HepG2 (cell line): ENCODE measurements around the gene ISCU. TPM values are rescaled to one million over a fixed set of nuclear protein-coding genes. Genes with fewer than 3 reads are reported as not detected.

Experiments
- ATAC-seq: fragments of 200-7000 bp; cut with Tn5 transposase; 3 replicates; pipeline ENCODE4 v1.9.1; 2020; ENCODE audit warnings: mild to moderate bottlenecking, moderate library complexity
- BruUV-seq: library from RNA; stranded (reverse); fragments of 400-500 nt; replicated peaks from 2 replicates; lab custom pipeline; 2021; lab: Mats Ljungman, UMichigan
- CTCF ChIA-PET: fragments of 300-600 bp; formaldehyde crosslinking; extraction: SDS; loops from one replicate; lab custom pipeline; 2021; ENCODE audit warnings: low total read pairs, inconsistent platforms, low intra/inter-chr PET ratio; lab: Yijun Ruan, JAX
- POLR2A ChIA-PET: fragments of 350-600 bp; sonication (Branson Sonifier 250); formaldehyde crosslinking; loops from one replicate; lab custom pipeline; 2020; ENCODE audit warnings: antibody characterized with exemption, inconsistent platforms; lab: Yijun Ruan, JAX
- DNase-seq: peaks from one replicate; pipeline ENCODE4 v3.0.0-alpha.2; 2015; ENCODE audit warnings: low spot score
- FAIRE-seq: peaks from 3 replicates; lab custom pipeline; 2011; peaks lifted over from hg19 to GRCh38; lab: Jason Lieb, UNC
- H2AFZ ChIP-seq: one replicate; pipeline ENCODE4 v1.6.1; 2011; ENCODE audit warnings: low read length, inconsistent platforms
- H3K27ac ChIP-seq: fragments of 300-600 bp; 3 replicates; pipeline ENCODE4 v1.8.0; 2011; ENCODE audit warnings: mixed run types, mild to moderate bottlenecking, mixed read lengths, low read length, inconsistent platforms; ENCODE audit not compliant: insufficient read depth; ENCODE audit errors: extremely low read length
- H3K27me3 ChIP-seq, 2 experiments: fragments of 200-600 bp in 1 of 2; 2 replicates in 1 of 2; 3 replicates in 1 of 2; pipeline versions ENCODE4 v1.6.0 to v1.8.0; 2011; ENCODE audit warnings: low read length in 2 of 2, mild to moderate bottlenecking in 2 of 2, moderate library complexity in 2 of 2, inconsistent platforms in 1 of 2; ENCODE audit not compliant: insufficient read depth in 2 of 2, control insufficient read depth in 1 of 2
- H3K36me3 ChIP-seq, 2 experiments: fragments of 200-600 bp in 1 of 2; replicated peaks in 1 of 2; 2 replicates in 1 of 2; 3 replicates in 1 of 2; pipeline versions ENCODE4 v1.5.1 to v1.8.0; 2011; ENCODE audit warnings: low read length in 2 of 2, inconsistent platforms in 1 of 2; ENCODE audit not compliant: insufficient read depth in 2 of 2, control insufficient read depth in 1 of 2
- H3K4me1 ChIP-seq: 2 replicates; pipeline ENCODE4 v1.5.1; 2012; ENCODE audit warnings: low read length, inconsistent platforms; ENCODE audit not compliant: insufficient read depth
- H3K4me2 ChIP-seq: 2 replicates; pipeline ENCODE4 v1.6.0; 2011; ENCODE audit warnings: low read depth, low read length, inconsistent platforms
- H3K4me3 ChIP-seq, 3 experiments: fragments of 200-600 bp in 1 of 3; sonication (generic), shearing (Covaris generic) in 1 of 3; replicated peaks in 1 of 3; 2 replicates each; pipeline ENCODE4 v1.5.1; 2011 to 2016; ENCODE audit warnings: low read length in 3 of 3, inconsistent platforms in 2 of 3, low read depth in 2 of 3, mild to moderate bottlenecking in 2 of 3, control low read depth in 1 of 3, mixed read lengths in 1 of 3; ENCODE audit not compliant: insufficient read depth in 1 of 3
- H3K79me2 ChIP-seq: one replicate; pipeline ENCODE4 v1.6.1; 2011; ENCODE audit warnings: low read length, inconsistent platforms; ENCODE audit not compliant: insufficient read depth
- H3K9ac ChIP-seq: 2 replicates; pipeline ENCODE4 v1.6.0; 2011; ENCODE audit warnings: mild to moderate bottlenecking, low read depth, low read length, inconsistent platforms; ENCODE audit not compliant: insufficient read depth
- H3K9me3 ChIP-seq: 2 replicates; pipeline ENCODE4 v1.5.1; 2012; ENCODE audit warnings: mild to moderate bottlenecking, low read length
- H4K20me1 ChIP-seq: 2 replicates; pipeline ENCODE4 v1.6.0; 2011; ENCODE audit warnings: inconsistent platforms, mild to moderate bottlenecking, low read length, moderate library complexity; ENCODE audit not compliant: insufficient read depth
- AGO2 ChIP-seq: fragments of 200-400 bp; formaldehyde crosslinking; optimal IDR thresholded peaks from 2 replicates; pipeline ENCODE3; 2017; ENCODE audit warnings: mild to moderate bottlenecking, low read depth, low read length, moderate library complexity
- ARNT2 ChIP-seq: sonication (generic); formaldehyde crosslinking; IDR thresholded peaks from 2 replicates; pipeline ENCODE4 v1.8.0; 2022; ENCODE audit warnings: mild to moderate bottlenecking, low read depth, missing genetic modification reagents, moderate library complexity
- GRHL1 ChIP-seq: sonication (generic); formaldehyde crosslinking; conservative IDR thresholded peaks from 2 replicates; pipeline ENCODE4 v1.8.0; 2022; ENCODE audit warnings: missing genetic modification reagents
- SMAD9 ChIP-seq: sonication (generic); formaldehyde crosslinking; IDR thresholded peaks from 2 replicates; pipeline ENCODE4 v1.5.1; 2020; ENCODE audit warnings: mild to moderate bottlenecking, missing genetic modification reagents
- SNAI1 ChIP-seq: sonication (generic); formaldehyde crosslinking; IDR thresholded peaks from 2 replicates; pipeline ENCODE4 v1.5.0; 2020; ENCODE audit warnings: mild to moderate bottlenecking, missing genetic modification reagents, borderline replicate concordance
- U2AF1 ChIP-seq: fragments of 200-400 bp; formaldehyde crosslinking; optimal IDR thresholded peaks from 2 replicates; pipeline ENCODE3; 2017; ENCODE audit warnings: mild to moderate bottlenecking, low read depth, low read length
- ZNF367 ChIP-seq: sonication (generic); formaldehyde crosslinking; IDR thresholded peaks from 2 replicates; pipeline ENCODE4 v1.4.0; 2020; ENCODE audit warnings: missing genetic modification reagents, borderline replicate concordance
- ZNF737 ChIP-seq: sonication (generic); formaldehyde crosslinking; IDR thresholded peaks from 2 replicates; pipeline ENCODE4 v1.5.0; 2020; ENCODE audit warnings: missing genetic modification reagents, mild to moderate bottlenecking, borderline replicate concordance
- ZNF792 ChIP-seq: IDR thresholded peaks from 2 replicates; pipeline ENCODE4 v1.6.1; 2016
- WGBS: methylation state at CpG from one replicate; pipeline ENCODE4 v1.1.6; 2017; ENCODE audit warnings: low lambda C conversion rate; 5-methylcytosine and 5-hydroxymethylcytosine counted together
- in situ Hi-C: cut with HindIII; loops from 2 replicates; pipeline ENCODE4 v1.10.0; 2017; ENCODE audit warnings: low pct_unique_long_range_greater_than_20kb; ENCODE audit not compliant: extremely low pct_ligation_motif_present
- intact Hi-C: fragments of 100-400 bp; cut with micrococcal nuclease; formaldehyde crosslinking; loops from one replicate; pipeline ENCODE4 v1.10.0; 2022; ENCODE audit not compliant: unreplicated experiment
- polyA plus RNA-seq, 8 experiments: library from polyadenylated mRNA; depleted of rRNA in 3 of 8; stranded (reverse) in 7 of 8; unstranded in 1 of 8; fragments of >200 nt; fragmentation: Illumina TruSeq in 4 of 8; extraction: Trizol in 4 of 8; gene quantifications; 2 replicates each; pipeline versions ENCODE4 v1.2.1 to v1.2.3, GENCODE V29; 2011 to 2016; ENCODE audit warnings: low read depth in 4 of 8, missing spikeins in 1 of 8, mixed read lengths in 1 of 8; ENCODE audit not compliant: insufficient read depth in 1 of 8
- total RNA-seq, 5 experiments: library from RNA; depleted of rRNA; stranded (reverse); fragments of >200 nt; fragmentation: Illumina TruSeq; extraction: Trizol; gene quantifications; 2 replicates each; pipeline ENCODE4 v1.2.3, GENCODE V29; 2016; ENCODE audit warnings: low read depth in 1 of 5
- TF ChIP-seq, protein P1 (sequence below): sonication (generic); formaldehyde crosslinking; IDR thresholded peaks from 2 replicates; pipeline ENCODE4 v1.8.0; 2022; ENCODE audit warnings: mild to moderate bottlenecking, missing genetic modification reagents, borderline replicate concordance
- TF ChIP-seq, protein P2 (sequence below): sonication (generic); formaldehyde crosslinking; IDR thresholded peaks from 2 replicates; pipeline ENCODE4 v1.9.0; 2021; ENCODE audit warnings: missing genetic modification reagents, borderline replicate concordance

ISCU gene
- total and polyA plus RNA-seq, 2 of the 13 experiments (the other 11 are each of a cell fraction or from before 2014, with no cell fraction given): 94.4 to 107 TPM

- H3K4me1 ChIP-seq: no peaks in the 10 kb centered on the region
- POLR2A ChIA-PET: no interaction called here
- H4K20me1 ChIP-seq: no peaks in the 10 kb centered on the region; the same call in 1 of the 2 replicates
- H3K27ac ChIP-seq: no peak overlapping the region
- CTCF ChIA-PET: no interaction called here
- no peaks in the 10 kb centered on the region for H3K9me3 ChIP-seq
- TF ChIP-seq ARNT2 (no peak), ZNF737 (CRISPR knock-in tag) (no peak), SMAD9 (CRISPR knock-in tag) (no peak), U2AF1 (no peak), GRHL1 (CRISPR knock-in tag) (no peak), SNAI1 (CRISPR knock-in tag) (no peak), ZNF792 (CRISPR knock-in tag) (no peak), AGO2 (no peak), ZNF367 (CRISPR knock-in tag) (no peak)
- TF ChIP-seq, protein P1, sequence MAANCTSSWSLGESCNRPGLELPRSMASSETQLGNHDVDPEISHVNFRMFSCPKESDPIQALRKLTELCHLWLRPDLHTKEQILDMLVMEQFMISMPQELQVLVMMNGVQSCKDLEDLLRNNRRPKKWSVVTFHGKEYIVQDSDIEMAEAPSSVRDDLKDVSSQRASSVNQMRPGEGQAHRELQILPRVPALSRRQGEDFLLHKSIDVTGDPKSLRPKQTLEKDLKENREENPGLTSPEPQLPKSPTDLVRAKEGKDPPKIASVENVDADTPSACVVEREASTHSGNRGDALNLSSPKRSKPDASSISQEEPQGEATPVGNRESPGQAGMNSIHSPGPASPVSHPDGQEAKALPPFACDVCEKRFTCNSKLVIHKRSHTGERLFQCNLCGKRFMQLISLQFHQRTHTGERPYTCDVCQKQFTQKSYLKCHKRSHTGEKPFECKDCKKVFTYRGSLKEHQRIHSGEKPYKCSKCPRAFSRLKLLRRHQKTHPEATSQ (CRISPR knock-in tag): no peak
- TF ChIP-seq, protein P2, sequence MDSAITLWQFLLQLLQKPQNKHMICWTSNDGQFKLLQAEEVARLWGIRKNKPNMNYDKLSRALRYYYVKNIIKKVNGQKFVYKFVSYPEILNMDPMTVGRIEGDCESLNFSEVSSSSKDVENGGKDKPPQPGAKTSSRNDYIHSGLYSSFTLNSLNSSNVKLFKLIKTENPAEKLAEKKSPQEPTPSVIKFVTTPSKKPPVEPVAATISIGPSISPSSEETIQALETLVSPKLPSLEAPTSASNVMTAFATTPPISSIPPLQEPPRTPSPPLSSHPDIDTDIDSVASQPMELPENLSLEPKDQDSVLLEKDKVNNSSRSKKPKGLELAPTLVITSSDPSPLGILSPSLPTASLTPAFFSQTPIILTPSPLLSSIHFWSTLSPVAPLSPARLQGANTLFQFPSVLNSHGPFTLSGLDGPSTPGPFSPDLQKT: no peak
- TF ChIP-seq, all 625 proteins: peak for 0
- H2AFZ ChIP-seq: no peak overlapping the region
- no peak overlapping the region for H3K9ac ChIP-seq
- intact Hi-C loops (no loop called here), in situ Hi-C loops (no loop called here)
- H3K4me2 ChIP-seq: no peak overlapping the region
- DNase-seq: no peak
- H3K27me3 ChIP-seq: no peaks in the 10 kb centered on the region
- no TSS peak for BruUV-seq
- FAIRE-seq: no peak
- no peak for ATAC-seq
- H3K79me2 ChIP-seq: no peaks in the 10 kb centered on the region
- peaks cover 61 to 93% of the 10 kb centered on the region in 2 experiments for H3K36me3 ChIP-seq
- H3K4me3 ChIP-seq: no peak overlapping the region
- WGBS: 96% methylated on average over 14 of the region's 14 CpGs
Observed at GRCh38 chr12:108523365-108523764, 39.0 kb upstream of the ISCU start.
